ENCODE results near the gene IMPDH2.

DNA sequence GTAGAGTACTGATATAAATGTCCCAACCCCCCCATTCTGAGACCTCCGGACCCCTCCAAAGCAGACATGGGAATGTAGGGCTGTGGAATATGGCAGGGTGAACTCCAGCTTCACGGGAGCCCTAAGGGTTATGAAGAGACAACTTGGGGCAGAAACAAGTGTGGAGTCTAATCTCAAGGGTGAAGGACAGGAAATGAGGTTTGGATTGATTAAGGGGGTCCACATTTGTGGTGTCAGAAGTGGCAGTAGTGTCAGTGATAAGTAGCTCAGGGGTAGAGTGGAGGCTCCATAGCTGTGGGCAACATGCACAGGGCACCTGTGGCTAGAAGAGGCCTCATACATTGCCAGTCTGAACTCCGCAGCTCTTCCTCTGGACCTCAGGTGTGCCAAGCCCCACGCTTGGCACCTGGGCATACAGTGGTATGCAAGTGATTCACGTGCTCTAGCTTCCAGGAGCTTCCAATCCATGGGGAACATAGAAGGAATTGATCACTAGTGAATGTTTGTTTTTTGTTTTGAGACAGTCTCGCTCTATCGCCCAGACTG, 43.3 kb downstream of the IMPDH2 start:
- TF ChIP-seq PAX5 (IDR thresholded peaks at IDR 0.05; ENCODE audit: borderline replicate concordance, low read depth, low read length) (no peak), KDM1A (IDR thresholded peaks at IDR 0.05; ENCODE audit: borderline replicate concordance) (no peak), GATAD2B (conservative IDR thresholded peaks at IDR 0.05; ENCODE audit: low read depth) (no peak)
- TF ChIP-seq, protein P1, sequence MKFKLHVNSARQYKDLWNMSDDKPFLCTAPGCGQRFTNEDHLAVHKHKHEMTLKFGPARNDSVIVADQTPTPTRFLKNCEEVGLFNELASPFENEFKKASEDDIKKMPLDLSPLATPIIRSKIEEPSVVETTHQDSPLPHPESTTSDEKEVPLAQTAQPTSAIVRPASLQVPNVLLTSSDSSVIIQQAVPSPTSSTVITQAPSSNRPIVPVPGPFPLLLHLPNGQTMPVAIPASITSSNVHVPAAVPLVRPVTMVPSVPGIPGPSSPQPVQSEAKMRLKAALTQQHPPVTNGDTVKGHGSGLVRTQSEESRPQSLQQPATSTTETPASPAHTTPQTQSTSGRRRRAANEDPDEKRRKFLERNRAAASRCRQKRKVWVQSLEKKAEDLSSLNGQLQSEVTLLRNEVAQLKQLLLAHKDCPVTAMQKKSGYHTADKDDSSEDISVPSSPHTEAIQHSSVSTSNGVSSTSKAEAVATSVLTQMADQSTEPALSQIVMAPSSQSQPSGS (IDR thresholded peaks at IDR 0.05; ENCODE audit: low read length): no peak

Measured in GM12878 (cell line).